GM18502 (cell line): Measurements from ENCODE around the gene CFAP97D1.

Experiments used
- ATAC-seq: cut with Tn5 transposase; IDR thresholded peaks from one replicate; pipeline ENCODE4 v1.9.1; 2021; ENCODE audit warnings: mild to moderate bottlenecking; ENCODE audit not compliant: unreplicated experiment, poor library complexity

CFAP97D1 gene

DNA sequence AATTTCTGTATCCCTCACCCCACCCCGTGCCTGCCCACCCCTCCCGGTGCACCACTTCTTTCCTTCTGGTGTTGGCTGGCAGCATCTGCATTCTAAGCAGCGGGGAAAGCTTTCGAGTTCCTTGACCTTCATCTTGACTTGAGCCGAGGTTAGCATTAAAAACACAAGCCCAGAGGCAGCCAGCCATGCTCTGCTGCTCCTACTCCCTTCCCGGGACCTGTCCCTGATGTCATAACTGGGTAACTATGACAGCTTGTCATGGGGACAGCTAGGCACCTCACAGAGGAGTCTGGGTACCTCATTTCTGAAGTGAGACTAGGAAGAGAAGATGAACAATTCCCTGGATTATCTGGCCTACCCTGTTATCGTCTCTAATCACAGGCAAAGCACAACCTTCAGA lies at the start of gene CFAP97D1:
CFAP97D1 (plus strand) TSS at position 301 of the 400 bp plus-strand sequence; CDS start at position 329, 28 bp downstream.
- no peak for ATAC-seq

- ATAC-seq, result no peak
These were observed 47.3 kb upstream of the CFAP97D1 start for GRCh38 chr17:43732958-43733357.

- no peak for ATAC-seq
These were observed 46.3 kb upstream of the CFAP97D1 start for GRCh38 chr17:43733956-43734355.

DNA sequence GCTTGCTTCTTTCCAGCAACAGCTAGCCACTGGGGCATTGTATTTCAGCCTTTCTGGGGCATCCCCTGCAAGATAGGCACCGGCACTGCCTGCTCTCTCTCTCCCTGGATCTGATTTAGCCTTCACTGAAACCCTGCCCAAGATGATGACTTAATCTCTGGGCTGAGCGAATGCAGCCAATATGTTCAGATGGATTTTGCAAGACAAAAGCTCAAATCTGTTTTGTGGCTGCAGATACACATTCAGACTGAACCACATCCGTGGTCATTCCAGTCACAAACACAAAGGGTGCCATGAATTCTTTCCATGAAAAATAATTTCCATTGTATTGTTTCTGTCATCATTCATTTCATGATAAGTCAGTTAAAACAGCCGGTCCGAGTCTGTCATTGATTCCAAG lies 45.9 kb upstream of the CFAP97D1 start:
- ATAC-seq, result no peak

DNA sequence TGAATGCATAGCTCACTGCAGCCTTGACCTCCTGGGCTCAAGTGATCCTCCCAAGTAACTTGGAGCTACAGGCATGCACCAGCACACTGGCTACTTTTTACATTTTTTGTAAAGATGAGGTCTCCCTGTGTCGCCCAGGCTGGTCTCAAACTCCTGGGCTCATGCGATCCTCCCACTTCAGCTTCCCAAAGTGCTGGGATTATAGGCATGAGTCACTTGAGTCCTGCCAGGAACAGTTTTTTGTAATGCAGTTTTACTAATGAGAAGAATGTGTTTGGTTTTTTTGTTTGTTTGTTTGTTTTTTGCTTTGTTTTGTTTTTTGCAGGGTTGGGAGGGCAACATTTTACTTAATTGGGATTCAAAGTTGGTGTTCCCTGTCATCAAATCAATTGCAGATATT lies 43.8 kb upstream of the CFAP97D1 start:
- no peak for ATAC-seq

- no peak for ATAC-seq
These were observed 42.5 kb upstream of the CFAP97D1 start for GRCh38 chr17:43737722-43738121.

DNA sequence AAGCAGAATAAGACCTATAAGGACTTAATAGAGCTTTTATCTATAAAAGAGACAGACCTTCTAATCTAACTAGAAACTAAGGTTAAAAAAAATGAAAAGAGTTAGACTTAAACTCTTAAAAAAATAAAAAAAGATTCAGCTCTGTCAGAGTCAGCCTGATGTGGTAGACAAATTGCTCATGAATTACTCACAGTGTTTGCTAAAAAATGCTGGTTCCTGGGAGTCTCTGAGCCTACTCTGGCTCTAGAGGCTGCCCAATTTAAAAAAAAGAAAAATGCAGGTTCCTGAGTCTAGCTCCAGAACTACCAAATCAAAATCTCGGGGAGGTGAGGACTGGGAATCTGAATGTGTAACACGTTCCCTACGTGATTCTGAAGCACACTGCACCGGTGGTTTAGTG lies 39.7 kb upstream of the CFAP97D1 start:
- ATAC-seq, result no peak

- no peak for ATAC-seq
These were observed 38.6 kb upstream of the CFAP97D1 start for GRCh38 chr17:43741636-43742035.

DNA sequence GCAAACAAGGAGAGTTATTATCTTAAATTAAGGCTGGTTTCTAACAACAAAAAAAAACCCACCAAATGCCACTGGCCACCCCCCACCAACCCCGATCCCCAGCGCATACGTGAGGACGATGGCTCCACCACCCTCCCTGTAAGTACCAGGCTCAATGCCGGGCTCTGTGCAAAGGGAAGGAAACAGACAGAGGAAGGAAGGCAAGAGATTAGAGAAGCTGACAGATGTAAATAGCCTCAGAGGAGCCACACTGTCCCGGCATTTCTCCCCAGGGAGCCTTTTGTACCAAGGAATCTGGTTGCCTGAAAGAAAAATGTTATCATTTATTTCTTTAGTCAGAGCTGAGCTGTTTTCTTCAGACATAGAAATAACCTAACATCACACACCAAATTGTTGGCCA lies 34.7 kb upstream of the CFAP97D1 start:
- no peak for ATAC-seq

DNA sequence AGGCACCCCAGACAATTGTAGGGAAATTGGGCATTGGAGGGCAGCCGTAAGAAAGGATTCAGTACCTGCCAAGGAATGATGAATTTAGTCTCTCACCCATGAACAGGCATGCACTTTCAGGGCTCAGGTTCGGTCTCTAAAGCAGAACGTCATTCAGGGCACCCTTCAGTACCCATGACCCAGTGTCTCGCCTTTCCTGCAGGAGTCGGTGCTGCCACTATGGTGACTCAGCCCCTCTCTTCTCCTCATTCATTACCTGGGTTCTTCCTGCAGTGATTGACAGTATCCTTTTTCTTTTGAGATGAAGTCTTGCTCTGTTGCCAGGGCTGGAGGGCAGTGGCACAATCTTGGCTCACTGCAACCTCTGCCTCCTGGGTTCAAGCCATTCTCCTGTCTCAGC lies 30.1 kb upstream of the CFAP97D1 start:
- ATAC-seq, result no peak

- no peak for ATAC-seq
These were observed 26.6 kb upstream of the CFAP97D1 start for GRCh38 chr17:43753493-43754129.

DNA sequence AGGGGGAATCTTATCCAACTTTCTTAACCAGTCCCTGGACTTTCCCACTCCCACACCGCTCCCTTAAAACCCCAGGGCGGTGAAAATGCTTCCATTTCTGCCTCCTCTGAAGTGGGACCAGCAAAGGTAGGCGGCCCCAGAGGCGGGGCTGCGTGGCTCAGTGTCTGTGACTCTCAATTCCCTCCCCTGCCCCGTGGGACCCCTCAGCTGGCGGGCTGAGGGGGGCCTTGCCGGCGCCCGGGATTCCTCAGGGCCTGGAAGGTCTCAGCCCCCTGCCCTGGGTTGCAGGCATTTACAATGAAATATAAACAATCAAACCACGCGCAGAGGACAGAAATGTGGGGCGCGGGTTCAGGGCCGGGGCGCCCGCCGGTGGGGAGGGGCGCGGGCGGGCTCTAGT lies 25.3 kb upstream of the CFAP97D1 start:
- no peak for ATAC-seq

GRCh38 chr17:43755389-43755875 lies 24.8 kb upstream of the CFAP97D1 start:
- ATAC-seq, result no peak

- ATAC-seq, result no peak
These were observed 24.0 kb upstream of the CFAP97D1 start for GRCh38 chr17:43756201-43756600.

- no peak for ATAC-seq
These were observed 23.0 kb upstream of the CFAP97D1 start for GRCh38 chr17:43757171-43757660.

DNA sequence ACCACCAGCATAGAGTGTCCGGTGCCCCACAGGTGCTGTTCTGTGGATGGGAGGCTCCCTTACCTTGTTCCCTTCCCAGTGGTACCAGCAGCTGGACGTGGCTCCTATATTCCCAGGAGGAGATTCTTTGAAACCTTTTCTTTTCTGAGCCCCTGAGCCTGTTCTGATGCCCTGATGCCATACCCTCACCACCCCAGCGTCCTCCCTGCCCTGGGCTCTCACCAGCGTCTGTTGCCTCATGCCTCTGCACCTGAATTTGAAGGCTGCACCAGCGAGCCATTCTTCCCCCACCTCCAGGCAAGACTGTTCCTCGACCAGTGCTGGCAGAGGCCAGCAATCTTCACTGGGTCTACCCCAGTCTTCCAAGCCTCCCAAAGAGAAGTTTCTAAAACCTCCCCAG lies 22.1 kb upstream of the CFAP97D1 start:
- ATAC-seq, result no peak

DNA sequence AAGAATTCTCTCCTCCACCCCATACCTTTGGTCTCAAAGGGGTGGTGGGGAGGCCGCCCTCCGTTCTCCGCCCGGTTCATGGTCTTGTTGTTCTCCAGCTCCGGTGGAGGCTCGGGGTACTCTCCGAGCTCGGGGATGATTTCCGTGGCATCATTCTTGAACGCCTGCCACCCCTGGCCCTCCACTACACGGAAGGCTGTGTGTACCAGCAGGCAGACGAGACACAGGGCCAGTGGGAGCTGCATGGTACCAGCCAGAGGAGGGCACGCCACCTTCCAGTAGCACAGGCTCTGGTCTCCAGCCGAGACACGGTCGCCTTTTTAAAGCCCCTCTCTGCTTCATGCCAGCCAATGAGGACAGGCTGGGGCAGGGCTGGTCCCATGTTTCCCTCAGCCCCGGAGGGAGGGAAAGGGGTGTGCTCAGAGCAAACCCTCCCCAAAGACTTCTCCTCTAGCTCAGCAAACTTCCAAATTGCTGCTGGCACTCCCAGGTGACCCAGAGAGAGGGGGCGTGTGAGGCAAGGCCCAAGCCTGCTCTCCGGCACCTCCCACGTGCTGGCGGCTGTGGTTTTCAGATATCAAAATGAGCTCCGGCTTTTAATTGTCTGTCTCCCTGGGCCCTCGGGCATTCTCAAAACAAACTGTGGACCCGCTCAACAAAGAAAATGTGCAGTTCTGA lies 21.6 kb upstream of the CFAP97D1 start, which contains the start of gene SOST:
SOST (minus strand) TSS at position 295 of the 678 bp plus-strand sequence; CDS start at position 245, 50 bp downstream.
- no peak for ATAC-seq

- ATAC-seq, result no peak
These were observed 20.4 kb upstream of the CFAP97D1 start for GRCh38 chr17:43759836-43760235.

DNA sequence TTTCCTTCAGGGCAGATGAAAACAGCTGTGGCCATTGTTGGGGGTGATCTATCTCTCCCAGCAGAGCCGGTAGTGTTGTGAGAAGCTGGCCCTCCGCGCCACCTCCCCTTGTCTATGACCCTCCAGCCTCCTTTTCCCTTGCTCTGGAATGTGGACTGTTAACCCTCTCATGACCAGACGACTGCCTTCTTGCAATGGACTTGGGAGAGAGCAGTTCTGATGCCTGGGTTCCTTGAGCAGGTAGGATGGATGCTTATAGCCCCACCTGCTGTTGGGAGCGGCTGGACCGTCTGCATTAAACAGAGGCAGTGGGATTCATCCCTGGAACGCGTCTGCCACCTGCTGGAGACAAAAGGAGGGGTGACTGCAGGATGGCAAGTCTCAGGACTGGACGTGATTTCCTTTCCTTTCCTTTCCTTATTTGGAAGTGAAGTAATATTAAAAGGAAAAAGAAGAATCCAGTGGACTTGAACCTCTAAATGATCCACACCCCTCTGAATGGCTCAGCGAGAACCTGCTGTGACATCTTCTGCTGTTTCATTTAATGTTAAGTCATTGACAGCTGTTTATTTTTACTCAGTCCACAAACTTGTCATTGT lies 19.9 kb upstream of the CFAP97D1 start:
- no peak for ATAC-seq

DNA sequence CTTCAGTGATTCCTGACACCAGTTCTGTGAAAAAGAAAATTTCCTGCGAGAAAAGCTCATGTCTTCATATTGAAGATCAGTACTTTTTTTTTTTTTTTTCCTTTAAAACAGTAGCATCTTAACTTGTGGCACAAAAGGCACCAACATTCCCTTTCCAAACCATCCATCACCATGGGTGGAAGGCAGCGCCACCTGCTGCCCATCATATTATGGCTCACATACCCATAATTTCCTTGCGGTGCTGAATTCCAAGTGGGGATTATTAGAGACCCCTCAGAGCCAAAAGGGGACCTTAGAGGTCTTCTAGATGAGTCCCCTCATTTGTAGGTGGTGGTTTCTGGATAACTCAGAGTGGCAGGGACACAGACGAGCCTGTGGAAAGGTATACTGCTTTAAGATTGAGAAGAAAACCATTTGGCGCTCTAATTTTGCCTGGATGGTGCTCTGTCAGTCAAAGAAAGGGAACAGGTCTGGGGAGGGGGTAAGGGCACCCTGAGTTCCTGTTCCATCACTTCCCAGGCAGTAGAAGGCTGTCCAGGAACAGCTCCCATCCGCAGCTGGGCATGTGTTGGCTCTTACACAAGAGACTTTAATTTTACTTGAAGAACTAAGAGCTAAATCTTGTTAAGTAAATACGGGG lies 13.7 kb upstream of the CFAP97D1 start:
- no peak for ATAC-seq
